Measurements from ENCODE around the gene SH2D5. TPM values are rescaled to one million over a fixed set of nuclear protein-coding genes. Genes with fewer than 3 reads are reported as not detected.
A peak's percentile ranks its signal among the peaks of the same experiment; 100 is the strongest.

The SH2D5 gene
- polyA plus RNA-seq (2011; rRNA removed), result 3.1 and 3.2 TPM in 2 replicates
- 7.7 and 9.9 TPM in 2 replicates for polyA plus RNA-seq (2012; cell fraction: cytosol; rRNA removed)
- polyA plus RNA-seq (2012; cell fraction: nucleus; rRNA removed), result 28.9 and 31.5 TPM in 2 replicates
- polyA plus RNA-seq (2017; fragmentation: RNase III; extraction: RNeasy Plus Mini Kit Qiagen cat#74134 plus additional on column Dnase treatment), result 7.2 to 10.3 TPM (median 7.4 TPM) in 3 replicates
- 1.1 and 3.2 TPM in 2 replicates for polyA minus RNA-seq (2011; rRNA and poly(A)+ RNA removed)

GRCh38 chr1:20732588-20733359 is at the start of gene SH2D5:
SH2D5 (minus strand) TSS chr1:20732703; CDS start chr1:20728044, 4,659 bp downstream.
- FAIRE-seq, result peak; percentile 88
- H3K4me1 ChIP-seq, result peaks cover 21% of the 10 kb centered on the region
- ChIA-PET POLR2A (interaction anchor here (0.9 kb wide), 1 partner anchor 130 kb away, joined by 3 read pairs; no protein-coding TSS in a partner anchor), CTCF (interaction anchor here (1.2 to 1.5 kb wide), 2 partner anchors 30 to 42 kb away, joined by 3 read pairs; no protein-coding TSS in a partner anchor)
- no peaks in the 10 kb centered on the region for H3K9me3 ChIP-seq
- WGBS (ENCODE audit: missing lambda C conversion rate), result 1% methylated on average over 18 of the region's 38 CpGs
- DNase-seq (ENCODE audit: low read depth in 1 of 2, low spot score in 1 of 2), result peak; percentile 77 to 93
- H3K27ac ChIP-seq, result peak within 1 kb of the TSS; percentile 88 to 90
- ATAC-seq, result peak; percentile 75 to 78
- peak within 1 kb of the TSS; percentile 100 for H3K4me2 ChIP-seq
- H3K4me3 ChIP-seq, result peak within 1 kb of the TSS; percentile 80
- TF ChIP-seq HEYL (CRISPR knock-in tag; IDR thresholded peaks at IDR 0.05) (no peak), PBX3 (IDR thresholded peaks at IDR 0.05) (no peak), FOXS1 (CRISPR knock-in tag; IDR thresholded peaks at IDR 0.05) (no peak), POLR2AphosphoS2 (conservative IDR thresholded peaks at IDR 0.05; ENCODE audit: low read length) (no peak), NPAS2 (CRISPR knock-in tag; IDR thresholded peaks at IDR 0.05; ENCODE audit: borderline replicate concordance) (no peak), MYC (IDR thresholded peaks at IDR 0.05; ENCODE audit: borderline replicate concordance, low read length) (peak; percentile 57; the same call in 1 of the 2 replicates), RNF2 (IDR thresholded peaks at IDR 0.05; ENCODE audit: borderline replicate concordance, low read depth) (no peak), TFCP2L1 (CRISPR knock-in tag; IDR thresholded peaks at IDR 0.05) (no peak), FOSL2 (IDR thresholded peaks at IDR 0.05) (0 out of 2 replicates have a peak, but pooled peaks have one; percentile 59), FOSL2 (CRISPR knock-in tag; IDR thresholded peaks at IDR 0.05) (peak; percentile 91), HES2 (IDR thresholded peaks at IDR 0.05) (no peak), ZSCAN20 (CRISPR knock-in tag; IDR thresholded peaks at IDR 0.05) (no peak), POLR2A (IDR thresholded peaks at IDR 0.05; ENCODE audit: low read length) (no peak), NR3C1 (IDR thresholded peaks at IDR 0.05) (no peak), EP300 (IDR thresholded peaks at IDR 0.05) (peak in 1 of 2 experiments; percentile 69; a peak in 3 of 5 replicates), ZC3H11A (IDR thresholded peaks at IDR 0.05) (no peak), RCOR1 (IDR thresholded peaks at IDR 0.05; ENCODE audit: low read depth, low read length) (no peak), CHD2 (IDR thresholded peaks at IDR 0.05; ENCODE audit: low read length, partially characterized antibody) (no peak), HOXB5 (CRISPR knock-in tag; IDR thresholded peaks at IDR 0.05) (no peak), ZNF302 (CRISPR knock-in tag; IDR thresholded peaks at IDR 0.05) (no peak), CBX8 (IDR thresholded peaks at IDR 0.05) (no peak), PHF8 (IDR thresholded peaks at IDR 0.05; ENCODE audit: borderline replicate concordance, low read depth) (no peak), RARB (CRISPR knock-in tag; IDR thresholded peaks at IDR 0.05) (no peak), MAX (IDR thresholded peaks at IDR 0.05) (peak; percentile 94), KDM1A (IDR thresholded peaks at IDR 0.05; ENCODE audit: low read depth) (no peak), JUNB (IDR thresholded peaks at IDR 0.05) (peak; percentile 54), NFE2L2 (conservative IDR thresholded peaks at IDR 0.05; ENCODE audit: low read length) (no peak), ZFP36 (IDR thresholded peaks at IDR 0.05; ENCODE audit: borderline replicate concordance, partially characterized antibody) (no peak), MAFK (IDR thresholded peaks at IDR 0.05; ENCODE audit: partially characterized antibody) (no peak), E2F6 (IDR thresholded peaks at IDR 0.05; ENCODE audit: borderline replicate concordance, low read depth) (peak; percentile 59; the same call in 1 of the 2 replicates), USF2 (IDR thresholded peaks at IDR 0.05) (peak; percentile 67)
- TF ChIP-seq, protein P1, sequence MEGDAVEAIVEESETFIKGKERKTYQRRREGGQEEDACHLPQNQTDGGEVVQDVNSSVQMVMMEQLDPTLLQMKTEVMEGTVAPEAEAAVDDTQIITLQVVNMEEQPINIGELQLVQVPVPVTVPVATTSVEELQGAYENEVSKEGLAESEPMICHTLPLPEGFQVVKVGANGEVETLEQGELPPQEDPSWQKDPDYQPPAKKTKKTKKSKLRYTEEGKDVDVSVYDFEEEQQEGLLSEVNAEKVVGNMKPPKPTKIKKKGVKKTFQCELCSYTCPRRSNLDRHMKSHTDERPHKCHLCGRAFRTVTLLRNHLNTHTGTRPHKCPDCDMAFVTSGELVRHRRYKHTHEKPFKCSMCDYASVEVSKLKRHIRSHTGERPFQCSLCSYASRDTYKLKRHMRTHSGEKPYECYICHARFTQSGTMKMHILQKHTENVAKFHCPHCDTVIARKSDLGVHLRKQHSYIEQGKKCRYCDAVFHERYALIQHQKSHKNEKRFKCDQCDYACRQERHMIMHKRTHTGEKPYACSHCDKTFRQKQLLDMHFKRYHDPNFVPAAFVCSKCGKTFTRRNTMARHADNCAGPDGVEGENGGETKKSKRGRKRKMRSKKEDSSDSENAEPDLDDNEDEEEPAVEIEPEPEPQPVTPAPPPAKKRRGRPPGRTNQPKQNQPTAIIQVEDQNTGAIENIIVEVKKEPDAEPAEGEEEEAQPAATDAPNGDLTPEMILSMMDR (IDR thresholded peaks at IDR 0.05), result peak; percentile 24; the same call in 1 of the 3 replicates
- TF ChIP-seq, protein P2, sequence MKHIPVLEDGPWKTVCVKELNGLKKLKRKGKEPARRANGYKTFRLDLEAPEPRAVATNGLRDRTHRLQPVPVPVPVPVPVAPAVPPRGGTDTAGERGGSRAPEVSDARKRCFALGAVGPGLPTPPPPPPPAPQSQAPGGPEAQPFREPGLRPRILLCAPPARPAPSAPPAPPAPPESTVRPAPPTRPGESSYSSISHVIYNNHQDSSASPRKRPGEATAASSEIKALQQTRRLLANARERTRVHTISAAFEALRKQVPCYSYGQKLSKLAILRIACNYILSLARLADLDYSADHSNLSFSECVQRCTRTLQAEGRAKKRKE (CRISPR knock-in tag; IDR thresholded peaks at IDR 0.05; ENCODE audit: low read depth), result no peak

Data from A549 (cell line).